GM12873 (cell line): Measurements from ENCODE around the gene RAB32.

Experiments
- CTCF ChIP-seq: IDR thresholded peaks from 2 replicates; pipeline ENCODE4 v1.5.1; 2012; ENCODE audit warnings: low read depth, mild to moderate bottlenecking, moderate library complexity, low read length, control low read depth; ENCODE audit not compliant: insufficient read depth; ENCODE audit errors: missing control alignments

Gene RAB32

GRCh38 chr6:146583966-146584365 is 40.3 kb downstream of the RAB32 start:
- TF ChIP-seq CTCF, result no peak

GRCh38 chr6:146587459-146587858 is 43.8 kb downstream of the RAB32 start:
- no peak for TF ChIP-seq CTCF

GRCh38 chr6:146590492-146590891 is 46.9 kb downstream of the RAB32 start:
- TF ChIP-seq CTCF, result no peak

GRCh38 chr6:146592451-146592850 is 48.8 kb downstream of the RAB32 start:
- TF ChIP-seq CTCF, result no peak

GRCh38 chr6:146593986-146594385 is 50.4 kb downstream of the RAB32 start:
- TF ChIP-seq CTCF, result no peak

GRCh38 chr6:146594495-146594894 is 50.9 kb downstream of the RAB32 start:
- TF ChIP-seq CTCF, result no peak

GRCh38 chr6:146595972-146596731 is 52.5 kb downstream of the RAB32 start:
- no peak for TF ChIP-seq CTCF
